ENCODE measurements around the gene ZBTB18.

The ZBTB18 gene

GRCh38 chr1:244052016-244052727 is 1.1 kb downstream of the ZBTB18 start:
- WGBS: 41% methylated on average over 3 of the region's 5 CpGs

GRCh38 chr1:244052728-244053312 is 1.7 kb downstream of the ZBTB18 start:
- DNase-seq: no peak
- Histone ChIP-seq H2AFZ (ENCODE audit: low read depth, low read length) (no peak overlapping the region), H2BK15ac (ENCODE audit: low read depth, poor library complexity, severe bottlenecking) (no peak overlapping the region), H3K79me1 (replicated peaks; ENCODE audit: low read length, poor library complexity, severe bottlenecking) (peaks cover 20% of the 10 kb centered on the region), H2AK5ac (ENCODE audit: low read length, severe bottlenecking) (no peak overlapping the region), H3K27ac (ENCODE audit: low read length, poor library complexity, severe bottlenecking) (no peak overlapping the region), H3K9me3 (ENCODE audit: control insufficient read depth, low read length) (no peaks in the 10 kb centered on the region), H3K14ac (ENCODE audit: low read length in 2 of 2) (no peak overlapping the region), H2BK120ac (ENCODE audit: low read depth, low read length) (no peak overlapping the region), H4K8ac (ENCODE audit: low read length) (no peak overlapping the region), H3K4me3 (ENCODE audit: insufficient read depth in 1 of 2, low read depth in 1 of 2, low read length in 2 of 2) (no peak overlapping the region), H3K9ac (ENCODE audit: low read length) (no peak overlapping the region), H2BK5ac (ENCODE audit: low read depth, low read length, poor library complexity, severe bottlenecking) (no peak overlapping the region), H3K4ac (ENCODE audit: low read depth in 1 of 2, low read length in 2 of 2) (no peak overlapping the region), H2BK12ac (ENCODE audit: low read length in 2 of 2) (no peak overlapping the region), H4K91ac (ENCODE audit: low read length) (no peak overlapping the region), H3K27me3 (ENCODE audit: control insufficient read depth in 1 of 2, insufficient read depth in 1 of 2, low read length in 2 of 2) (no peaks in the 10 kb centered on the region), H3K36me3 (ENCODE audit: control insufficient read depth in 1 of 2, insufficient read depth in 2 of 2, low read depth in 1 of 2, low read length in 2 of 2) (peaks cover 16 to 23% of the 10 kb centered on the region in 2 experiments), H3K18ac (ENCODE audit: low read depth in 1 of 2, low read length in 2 of 2) (no peak overlapping the region), H3K4me1 (ENCODE audit: control insufficient read depth, insufficient read depth, low read depth, low read length) (peaks cover 5% of the 10 kb centered on the region), H3K4me2 (ENCODE audit: low read length, poor library complexity, severe bottlenecking) (no peak overlapping the region), H3K23ac (ENCODE audit: low read length in 2 of 2) (no peak overlapping the region)
- 80% methylated on average over 5 of the region's 6 CpGs for WGBS

More at GRCh38 chr1:244052016-244052727, 1.1 kb downstream of the ZBTB18 start:
- Histone ChIP-seq H3K36me3 (ENCODE audit: control insufficient read depth in 1 of 2, insufficient read depth in 2 of 2, low read depth in 1 of 2, low read length in 2 of 2) (peaks cover 16 to 23% of the 10 kb centered on the region in 2 experiments), H3K14ac (ENCODE audit: low read length in 2 of 2) (no peak overlapping the region), H3K18ac (ENCODE audit: low read depth in 1 of 2, low read length in 2 of 2) (no peak overlapping the region), H4K91ac (ENCODE audit: low read length) (no peak overlapping the region), H3K4ac (ENCODE audit: low read depth in 1 of 2, low read length in 2 of 2) (no peak overlapping the region), H2AFZ (ENCODE audit: low read depth, low read length) (no peak overlapping the region), H3K23ac (ENCODE audit: low read length in 2 of 2) (no peak overlapping the region), H2BK15ac (ENCODE audit: low read depth, poor library complexity, severe bottlenecking) (no peak overlapping the region), H3K4me2 (ENCODE audit: low read length, poor library complexity, severe bottlenecking) (peak overlapping the region; percentile 7), H3K4me3 (ENCODE audit: insufficient read depth in 1 of 2, low read depth in 1 of 2, low read length in 2 of 2) (no peak overlapping the region), H3K27me3 (ENCODE audit: control insufficient read depth in 1 of 2, insufficient read depth in 1 of 2, low read length in 2 of 2) (no peaks in the 10 kb centered on the region), H2BK5ac (ENCODE audit: low read depth, low read length, poor library complexity, severe bottlenecking) (no peak overlapping the region), H3K27ac (ENCODE audit: low read length, poor library complexity, severe bottlenecking) (no peak overlapping the region), H2BK120ac (ENCODE audit: low read depth, low read length) (no peak overlapping the region), H3K79me1 (replicated peaks; ENCODE audit: low read length, poor library complexity, severe bottlenecking) (peaks cover 21% of the 10 kb centered on the region), H3K9me3 (ENCODE audit: control insufficient read depth, low read length) (no peaks in the 10 kb centered on the region), H3K4me1 (ENCODE audit: control insufficient read depth, insufficient read depth, low read depth, low read length) (peaks cover 5% of the 10 kb centered on the region), H2BK12ac (ENCODE audit: low read length in 2 of 2) (no peak overlapping the region), H4K8ac (ENCODE audit: low read length) (no peak overlapping the region), H2AK5ac (ENCODE audit: low read length, severe bottlenecking) (no peak overlapping the region), H3K9ac (ENCODE audit: low read length) (no peak overlapping the region)
- peak; percentile 58 for DNase-seq

GRCh38 chr1:244053831-244054230 is 2.7 kb downstream of the ZBTB18 start:
- Histone ChIP-seq H3K4me1 (ENCODE audit: control insufficient read depth, insufficient read depth, low read depth, low read length) (peaks cover 5% of the 10 kb centered on the region), H4K91ac (ENCODE audit: low read length) (no peak overlapping the region), H3K36me3 (ENCODE audit: control insufficient read depth in 1 of 2, insufficient read depth in 2 of 2, low read depth in 1 of 2, low read length in 2 of 2) (peaks cover 16 to 23% of the 10 kb centered on the region in 2 experiments), H3K27ac (ENCODE audit: low read length, poor library complexity, severe bottlenecking) (no peak overlapping the region), H2BK120ac (ENCODE audit: low read depth, low read length) (no peak overlapping the region), H2AFZ (ENCODE audit: low read depth, low read length) (no peak overlapping the region), H3K27me3 (ENCODE audit: control insufficient read depth in 1 of 2, insufficient read depth in 1 of 2, low read length in 2 of 2) (no peaks in the 10 kb centered on the region), H2BK5ac (ENCODE audit: low read depth, low read length, poor library complexity, severe bottlenecking) (no peak overlapping the region), H3K79me1 (replicated peaks; ENCODE audit: low read length, poor library complexity, severe bottlenecking) (peaks cover 19% of the 10 kb centered on the region), H3K23ac (ENCODE audit: low read length in 2 of 2) (no peak overlapping the region), H2BK12ac (ENCODE audit: low read length in 2 of 2) (no peak overlapping the region), H3K9ac (ENCODE audit: low read length) (no peak overlapping the region), H3K9me3 (ENCODE audit: control insufficient read depth, low read length) (no peaks in the 10 kb centered on the region), H4K8ac (ENCODE audit: low read length) (no peak overlapping the region), H3K4me3 (ENCODE audit: insufficient read depth in 1 of 2, low read depth in 1 of 2, low read length in 2 of 2) (no peak overlapping the region), H3K4ac (ENCODE audit: low read depth in 1 of 2, low read length in 2 of 2) (no peak overlapping the region), H2BK15ac (ENCODE audit: low read depth, poor library complexity, severe bottlenecking) (no peak overlapping the region), H3K18ac (ENCODE audit: low read depth in 1 of 2, low read length in 2 of 2) (peak overlapping the region in 1 of 2 experiments; percentile 34), H2AK5ac (ENCODE audit: low read length, severe bottlenecking) (no peak overlapping the region), H3K4me2 (ENCODE audit: low read length, poor library complexity, severe bottlenecking) (no peak overlapping the region), H3K14ac (ENCODE audit: low read length in 2 of 2) (no peak overlapping the region)
- DNase-seq: no peak
- 96% methylated on average over 11 of the region's 11 CpGs for WGBS

GRCh38 chr1:244054247-244054923 is 3.3 kb downstream of the ZBTB18 start:
- WGBS: 96% methylated on average over 16 of the region's 17 CpGs

More at GRCh38 chr1:244054247-244054923, 3.3 kb downstream of the ZBTB18 start:
- Histone ChIP-seq H3K79me1 (replicated peaks; ENCODE audit: low read length, poor library complexity, severe bottlenecking) (peaks cover 19% of the 10 kb centered on the region), H4K8ac (ENCODE audit: low read length) (no peak overlapping the region), H3K4ac (ENCODE audit: low read depth in 1 of 2, low read length in 2 of 2) (no peak overlapping the region), H3K9me3 (ENCODE audit: control insufficient read depth, low read length) (no peaks in the 10 kb centered on the region), H3K14ac (ENCODE audit: low read length in 2 of 2) (no peak overlapping the region), H3K18ac (ENCODE audit: low read depth in 1 of 2, low read length in 2 of 2) (no peak overlapping the region), H3K4me2 (ENCODE audit: low read length, poor library complexity, severe bottlenecking) (no peak overlapping the region), H3K27me3 (ENCODE audit: control insufficient read depth in 1 of 2, insufficient read depth in 1 of 2, low read length in 2 of 2) (no peaks in the 10 kb centered on the region), H3K9ac (ENCODE audit: low read length) (no peak overlapping the region), H2BK15ac (ENCODE audit: low read depth, poor library complexity, severe bottlenecking) (no peak overlapping the region), H3K27ac (ENCODE audit: low read length, poor library complexity, severe bottlenecking) (no peak overlapping the region), H2AK5ac (ENCODE audit: low read length, severe bottlenecking) (no peak overlapping the region), H2AFZ (ENCODE audit: low read depth, low read length) (no peak overlapping the region), H3K4me1 (ENCODE audit: control insufficient read depth, insufficient read depth, low read depth, low read length) (peaks cover 5% of the 10 kb centered on the region), H3K4me3 (ENCODE audit: insufficient read depth in 1 of 2, low read depth in 1 of 2, low read length in 2 of 2) (no peak overlapping the region), H4K91ac (ENCODE audit: low read length) (no peak overlapping the region), H2BK12ac (ENCODE audit: low read length in 2 of 2) (no peak overlapping the region), H3K36me3 (ENCODE audit: control insufficient read depth in 1 of 2, insufficient read depth in 2 of 2, low read depth in 1 of 2, low read length in 2 of 2) (peaks cover 16 to 23% of the 10 kb centered on the region in 2 experiments), H2BK120ac (ENCODE audit: low read depth, low read length) (no peak overlapping the region), H3K23ac (ENCODE audit: low read length in 2 of 2) (no peak overlapping the region), H2BK5ac (ENCODE audit: low read depth, low read length, poor library complexity, severe bottlenecking) (no peak overlapping the region)
- DNase-seq: no peak

Measured in mesenchymal stem cell (in vitro differentiated cells and primary cell).